Activated naive CD8-positive, alpha-beta T cell (primary cell): ENCODE data around the gene INPPL1.
A peak's percentile ranks its signal among the peaks of the same experiment; 100 is the strongest.

Source experiments
- H3K27ac Mint-ChIP-seq: one replicate; pipeline ENCODE4 v1.8.0; 2021; ENCODE audit warnings: mixed read lengths
- H3K27me3 Mint-ChIP-seq: one replicate; pipeline ENCODE4 v1.8.0; 2021; ENCODE audit warnings: mixed read lengths
- H3K36me3 Mint-ChIP-seq: one replicate; pipeline ENCODE4 v1.8.0; 2021; ENCODE audit warnings: mixed read lengths
- H3K4me1 Mint-ChIP-seq: one replicate; pipeline ENCODE4 v1.8.0; 2021; ENCODE audit warnings: low read depth, mixed read lengths
- H3K4me3 Mint-ChIP-seq: one replicate; pipeline ENCODE4 v1.8.0; 2021; ENCODE audit warnings: mild to moderate bottlenecking, mixed read lengths
- H3K9me3 Mint-ChIP-seq: one replicate; pipeline ENCODE4 v1.8.0; 2021; ENCODE audit warnings: low read depth, mixed read lengths

INPPL1 gene

GRCh38 chr11:72225411-72225951 lies 914 bp downstream of the INPPL1 start:
- Mint-ChIP-seq H3K9me3 (no peaks in the 10 kb centered on the region), H3K4me3 (peak overlapping the region; percentile 94), H3K27ac (peak overlapping the region; percentile 97), H3K27me3 (no peaks in the 10 kb centered on the region), H3K4me1 (peaks cover 21% of the 10 kb centered on the region), H3K36me3 (no peaks in the 10 kb centered on the region)

- H3K4me3 Mint-ChIP-seq = no peak overlapping the region
- no peaks in the 10 kb centered on the region for H3K27me3 Mint-ChIP-seq
- H3K4me1 Mint-ChIP-seq = peaks cover 18% of the 10 kb centered on the region
- no peak overlapping the region for H3K27ac Mint-ChIP-seq
- no peaks in the 10 kb centered on the region for H3K9me3 Mint-ChIP-seq
- H3K36me3 Mint-ChIP-seq = no peaks in the 10 kb centered on the region
These were observed 2.1 kb downstream of the INPPL1 start for GRCh38 chr11:72226701-72227100.

GRCh38 chr11:72227316-72228228 lies 3.0 kb downstream of the INPPL1 start:
- Mint-ChIP-seq H3K36me3 (no peaks in the 10 kb centered on the region), H3K4me3 (no peak overlapping the region), H3K27ac (no peak overlapping the region), H3K9me3 (no peaks in the 10 kb centered on the region), H3K4me1 (peaks cover 14% of the 10 kb centered on the region), H3K27me3 (no peaks in the 10 kb centered on the region)

GRCh38 chr11:72228229-72228843 lies 3.8 kb downstream of the INPPL1 start:
- H3K4me1 Mint-ChIP-seq = peaks cover 11% of the 10 kb centered on the region
- H3K27me3 Mint-ChIP-seq = no peaks in the 10 kb centered on the region
- H3K36me3 Mint-ChIP-seq = no peaks in the 10 kb centered on the region
- no peak overlapping the region for H3K4me3 Mint-ChIP-seq
- no peak overlapping the region for H3K27ac Mint-ChIP-seq
- H3K9me3 Mint-ChIP-seq = no peaks in the 10 kb centered on the region

- H3K9me3 Mint-ChIP-seq = no peaks in the 10 kb centered on the region
- H3K27ac Mint-ChIP-seq = no peak overlapping the region
- no peak overlapping the region for H3K4me3 Mint-ChIP-seq
- H3K27me3 Mint-ChIP-seq = no peaks in the 10 kb centered on the region
- H3K4me1 Mint-ChIP-seq = peaks cover 11% of the 10 kb centered on the region
- H3K36me3 Mint-ChIP-seq = no peaks in the 10 kb centered on the region
These were observed 4.3 kb downstream of the INPPL1 start for GRCh38 chr11:72228844-72229231.

GRCh38 chr11:72229336-72229924 lies 4.9 kb downstream of the INPPL1 start:
- Mint-ChIP-seq H3K27ac (no peak overlapping the region), H3K9me3 (no peaks in the 10 kb centered on the region), H3K36me3 (no peaks in the 10 kb centered on the region), H3K4me1 (peaks cover 11% of the 10 kb centered on the region), H3K4me3 (no peak overlapping the region), H3K27me3 (no peaks in the 10 kb centered on the region)

- H3K36me3 Mint-ChIP-seq = no peaks in the 10 kb centered on the region
- H3K9me3 Mint-ChIP-seq = no peaks in the 10 kb centered on the region
- peaks cover 12% of the 10 kb centered on the region for H3K4me1 Mint-ChIP-seq
- no peaks in the 10 kb centered on the region for H3K27me3 Mint-ChIP-seq
- H3K27ac Mint-ChIP-seq = no peak overlapping the region
- no peak overlapping the region for H3K4me3 Mint-ChIP-seq
These were observed 5.6 kb downstream of the INPPL1 start for GRCh38 chr11:72229925-72230763.

- H3K36me3 Mint-ChIP-seq = no peaks in the 10 kb centered on the region
- H3K4me3 Mint-ChIP-seq = no peak overlapping the region
- no peaks in the 10 kb centered on the region for H3K9me3 Mint-ChIP-seq
- no peak overlapping the region for H3K27ac Mint-ChIP-seq
- H3K4me1 Mint-ChIP-seq = peaks cover 6% of the 10 kb centered on the region
- H3K27me3 Mint-ChIP-seq = no peaks in the 10 kb centered on the region
These were observed 6.3 kb downstream of the INPPL1 start for GRCh38 chr11:72230764-72231365.

- no peaks in the 10 kb centered on the region for H3K36me3 Mint-ChIP-seq
- no peak overlapping the region for H3K27ac Mint-ChIP-seq
- no peaks in the 10 kb centered on the region for H3K27me3 Mint-ChIP-seq
- no peak overlapping the region for H3K4me3 Mint-ChIP-seq
- no peaks in the 10 kb centered on the region for H3K9me3 Mint-ChIP-seq
- peaks cover 4% of the 10 kb centered on the region for H3K4me1 Mint-ChIP-seq
These were observed 7.1 kb downstream of the INPPL1 start for GRCh38 chr11:72231396-72232259.

GRCh38 chr11:72232260-72233055 lies 7.9 kb downstream of the INPPL1 start:
- Mint-ChIP-seq H3K27ac (no peak overlapping the region), H3K27me3 (no peaks in the 10 kb centered on the region), H3K36me3 (no peaks in the 10 kb centered on the region), H3K4me1 (peaks cover 4% of the 10 kb centered on the region), H3K4me3 (no peak overlapping the region), H3K9me3 (no peaks in the 10 kb centered on the region)

GRCh38 chr11:72233056-72233772 lies 8.6 kb downstream of the INPPL1 start:
- Mint-ChIP-seq H3K36me3 (no peaks in the 10 kb centered on the region), H3K4me1 (peaks cover 4% of the 10 kb centered on the region), H3K27ac (no peak overlapping the region), H3K4me3 (no peak overlapping the region), H3K9me3 (no peaks in the 10 kb centered on the region), H3K27me3 (no peaks in the 10 kb centered on the region)

- H3K27me3 Mint-ChIP-seq = no peaks in the 10 kb centered on the region
- H3K4me1 Mint-ChIP-seq = peaks cover 6% of the 10 kb centered on the region
- peak overlapping the region; percentile 41 for H3K27ac Mint-ChIP-seq
- H3K9me3 Mint-ChIP-seq = no peaks in the 10 kb centered on the region
- no peak overlapping the region for H3K4me3 Mint-ChIP-seq
- H3K36me3 Mint-ChIP-seq = no peaks in the 10 kb centered on the region
These were observed 9.4 kb downstream of the INPPL1 start for GRCh38 chr11:72233773-72234513.
